Endothelial cell of umbilical vein (primary cell): ENCODE measurements around the gene ENOPH1.

Experiments
- CTCF ChIP-seq, 2 donors: IDR thresholded peaks; 1 replicate in 1 of 2; 2 replicates in 1 of 2; pipeline ENCODE4 v1.5.1; 2011; ENCODE audit warnings: low read length in 2 of 2, mild to moderate bottlenecking in 2 of 2, moderate library complexity in 2 of 2, control low read depth in 1 of 2, inconsistent platforms in 1 of 2, low read depth in 1 of 2; ENCODE audit not compliant: insufficient read depth in 1 of 2; ENCODE audit errors: extremely low read depth in 1 of 2
- JUN ChIP-seq: IDR thresholded peaks from 2 replicates; pipeline ENCODE4 v1.6.1; 2011; ENCODE audit warnings: borderline replicate concordance, low read depth; ENCODE audit not compliant: insufficient read length, insufficient read depth
- MAX ChIP-seq: IDR thresholded peaks from 2 replicates; pipeline ENCODE4 v1.6.1; 2011; ENCODE audit not compliant: insufficient read depth, insufficient read length

- no peak for TF ChIP-seq JUN
- no peak for TF ChIP-seq CTCF (IDR thresholded peaks at IDR 0.05; ENCODE audit: extremely low read depth in 1 of 2, insufficient read depth in 1 of 2, low read depth in 1 of 2, low read length in 2 of 2)
- TF ChIP-seq MAX = no peak
These were observed 28.1 kb upstream of the ENOPH1 start for GRCh38 chr4:82402196-82402775.
